H1 (cell line): ENCODE data around the gene PLXNB3. TPM values are rescaled to one million over a fixed set of nuclear protein-coding genes. Genes with fewer than 3 reads are reported as not detected.

Experiments
- CTCF ChIA-PET: fragments of 300-600 bp; sonication (Branson Sonifier 250); formaldehyde crosslinking; loops from one replicate; lab custom pipeline; 2021; ENCODE audit not compliant: partially characterized antibody; lab: Charles Lee
- POLR2A ChIA-PET: fragments of 300-600 bp; sonication (Branson Sonifier 250); formaldehyde crosslinking; loops from one replicate; lab custom pipeline; 2021; ENCODE audit warnings: inconsistent platforms; ENCODE audit not compliant: partially characterized antibody; lab: Charles Lee
- DNase-seq, 2 experiments: peaks; one replicate each; pipeline versions ENCODE4 v3.0.0 to v3.0.0-alpha.2; 2010 to 2022; ENCODE audit warnings: low spot score in 2 of 2, low read depth in 1 of 2, mixed read lengths in 1 of 2
- FAIRE-seq: peaks from 2 replicates; lab custom pipeline; 2011; peaks lifted over from hg19 to GRCh38; lab: Jason Lieb, UNC
- H2AFZ ChIP-seq: 2 replicates; pipeline ENCODE4 v1.8.1; 2012; ENCODE audit warnings: low read length, inconsistent platforms
- H2AK5ac ChIP-seq: 2 replicates; pipeline ENCODE4 v1.6.1; 2013; ENCODE audit warnings: low read depth, low read length
- H2BK120ac ChIP-seq: replicated peaks from 2 replicates; pipeline ENCODE3; 2013; ENCODE audit warnings: low read depth, low read length, inconsistent platforms
- H2BK12ac ChIP-seq: 2 replicates; pipeline ENCODE4 v1.6.1; 2013; ENCODE audit warnings: low read depth, low read length
- H2BK15ac ChIP-seq: 2 replicates; pipeline ENCODE4 v1.6.1; 2013; ENCODE audit warnings: low read length
- H2BK20ac ChIP-seq: 2 replicates; pipeline ENCODE4 v1.6.1; 2013; ENCODE audit warnings: low read length
- H2BK5ac ChIP-seq: 2 replicates; pipeline ENCODE4 v1.6.1; 2013; ENCODE audit warnings: low read depth, low read length
- H3K14ac ChIP-seq: 2 replicates; pipeline ENCODE4 v1.6.1; 2013; ENCODE audit warnings: inconsistent platforms; ENCODE audit not compliant: insufficient read length
- H3K18ac ChIP-seq: 2 replicates; pipeline ENCODE4 v1.6.1; 2013; ENCODE audit warnings: low read length; ENCODE audit errors: extremely low read depth
- H3K23ac ChIP-seq: 2 replicates; pipeline ENCODE4 v1.6.1; 2013; ENCODE audit warnings: inconsistent platforms; ENCODE audit not compliant: insufficient read length
- H3K23me2 ChIP-seq: 2 replicates; pipeline ENCODE4 v1.6.1; 2013; ENCODE audit warnings: low read depth, low read length
- H3K27ac ChIP-seq: 2 replicates; pipeline ENCODE4 v1.6.1; 2011; ENCODE audit warnings: low read depth, low read length, inconsistent platforms
- H3K27me3 ChIP-seq, 4 experiments: replicated peaks in 1 of 4; 1 replicate in 1 of 4; 2 replicates in 3 of 4; pipeline versions ENCODE4 v1.6.1 to v1.8.1; 2011 to 2013; ENCODE audit warnings: low read length in 3 of 4, mild to moderate bottlenecking in 3 of 4, inconsistent platforms in 2 of 4, mixed read lengths in 2 of 4, moderate library complexity in 1 of 4; ENCODE audit not compliant: control insufficient read depth in 3 of 4, insufficient read depth in 3 of 4; ENCODE audit errors: extremely low read depth in 1 of 4
- H3K36me3 ChIP-seq, 4 experiments: 2 replicates each; pipeline versions ENCODE4 v1.6.1 to v1.8.1; 2011 to 2013; ENCODE audit warnings: mild to moderate bottlenecking in 4 of 4, low read length in 3 of 4, moderate library complexity in 2 of 4, control low read depth in 1 of 4, inconsistent platforms in 1 of 4; ENCODE audit not compliant: insufficient read depth in 4 of 4, control insufficient read depth in 2 of 4
- H3K4ac ChIP-seq: replicated peaks from 2 replicates; pipeline ENCODE3; 2013; ENCODE audit warnings: low read length, low read depth, mixed read lengths, inconsistent platforms; ENCODE audit not compliant: insufficient read length
- H3K4me1 ChIP-seq, 4 experiments: replicated peaks in 1 of 4; 1 replicate in 1 of 4; 2 replicates in 3 of 4; pipeline versions ENCODE4 v1.6.1 to v1.8.1; 2011 to 2013; ENCODE audit warnings: low read length in 3 of 4, inconsistent platforms in 2 of 4, mixed read lengths in 1 of 4; ENCODE audit not compliant: insufficient read depth in 4 of 4, control insufficient read depth in 3 of 4
- H3K4me2 ChIP-seq, 2 experiments: 2 replicates each; pipeline versions ENCODE4 v1.6.1 to v1.8.1; 2011 to 2013; ENCODE audit warnings: low read depth in 2 of 2, low read length in 2 of 2, control low read depth in 1 of 2, inconsistent platforms in 1 of 2, mild to moderate bottlenecking in 1 of 2; ENCODE audit not compliant: insufficient read depth in 1 of 2
- H3K4me3 ChIP-seq, 4 experiments: fragments of 200-600, 300-600 bp in 1 of 4; sonication (generic), shearing (Covaris generic), sonication (Bioruptor Twin) in 1 of 4; 2 replicates each; pipeline versions ENCODE4 v1.5.1 to v1.8.1; 2011 to 2016; ENCODE audit warnings: low read length in 4 of 4, low read depth in 3 of 4, control low read depth in 2 of 4, inconsistent platforms in 2 of 4, mild to moderate bottlenecking in 2 of 4, mixed read lengths in 1 of 4, moderate library complexity in 1 of 4; ENCODE audit not compliant: insufficient read depth in 2 of 4; ENCODE audit errors: extremely low read depth in 1 of 4
- H3K56ac ChIP-seq: replicated peaks from 2 replicates; pipeline ENCODE3; 2013; ENCODE audit warnings: low read depth, mild to moderate bottlenecking, mixed read lengths, low read length, inconsistent platforms; ENCODE audit not compliant: insufficient read length
- H3K79me1 ChIP-seq: 2 replicates; pipeline ENCODE4 v1.6.1; 2013; ENCODE audit warnings: low read depth, low read length, control low read depth
- H3K79me2 ChIP-seq, 2 experiments: 2 replicates each; pipeline versions ENCODE4 v1.6.1 to v1.8.1; 2012 to 2013; ENCODE audit warnings: low read length in 2 of 2, mild to moderate bottlenecking in 2 of 2, inconsistent platforms in 1 of 2; ENCODE audit not compliant: insufficient read depth in 2 of 2, control insufficient read depth in 1 of 2
- H3K9ac ChIP-seq, 4 experiments: replicated peaks in 1 of 4; 1 replicate in 1 of 4; 2 replicates in 3 of 4; pipeline versions ENCODE4 v1.6.1 to v1.8.1; 2011 to 2013; ENCODE audit warnings: low read depth in 3 of 4, low read length in 3 of 4, control low read depth in 2 of 4, mild to moderate bottlenecking in 2 of 4, moderate library complexity in 2 of 4, inconsistent platforms in 1 of 4; ENCODE audit errors: extremely low read depth in 1 of 4
- H3K9me3 ChIP-seq, 2 experiments: 2 replicates each; pipeline versions ENCODE4 v1.6.1 to v1.8.1; 2012 to 2013; ENCODE audit warnings: mild to moderate bottlenecking in 2 of 2, moderate library complexity in 2 of 2, control low read depth in 1 of 2, inconsistent platforms in 1 of 2, low read depth in 1 of 2, low read length in 1 of 2, mixed read lengths in 1 of 2; ENCODE audit not compliant: insufficient read depth in 2 of 2
- H4K20me1 ChIP-seq, 2 experiments: replicated peaks in 1 of 2; 2 replicates each; pipeline versions ENCODE3 to v1.8.1; 2011 to 2013; ENCODE audit warnings: inconsistent platforms in 2 of 2, low read length in 2 of 2, mild to moderate bottlenecking in 1 of 2; ENCODE audit not compliant: insufficient read depth in 2 of 2, control insufficient read depth in 1 of 2
- H4K5ac ChIP-seq: 2 replicates; pipeline ENCODE4 v1.6.1; 2013; ENCODE audit warnings: low read length, low read depth, mixed read lengths, inconsistent platforms; ENCODE audit not compliant: insufficient read length
- H4K8ac ChIP-seq: 2 replicates; pipeline ENCODE4 v1.8.0; 2013; ENCODE audit warnings: mild to moderate bottlenecking, moderate library complexity, low read length, inconsistent platforms; ENCODE audit not compliant: insufficient read depth; ENCODE audit errors: extremely low read depth
- H4K91ac ChIP-seq: replicated peaks from 2 replicates; pipeline ENCODE3; 2013; ENCODE audit warnings: low read length, mixed read lengths, inconsistent platforms; ENCODE audit not compliant: insufficient read length
- KDM1A ChIP-seq: fragments of 200-600, 300-600 bp; sonication (generic); IDR thresholded peaks from 2 replicates; pipeline ENCODE4 v1.7.1; 2016; ENCODE audit warnings: mild to moderate bottlenecking, low read length, borderline replicate concordance
- RNF2 ChIP-seq: fragments of 200-900, 300-1000 bp; sonication (generic); IDR thresholded peaks from 2 replicates; pipeline ENCODE4 v1.7.1; 2016; ENCODE audit warnings: borderline replicate concordance, low read depth, mild to moderate bottlenecking, antibody characterized with exemption, low read length; ENCODE audit not compliant: poor library complexity, severe bottlenecking; ENCODE audit errors: missing control alignments
- SRF ChIP-seq: IDR thresholded peaks from 2 replicates; pipeline ENCODE4 v1.6.1; 2011; ENCODE audit warnings: mild to moderate bottlenecking, low read depth, low read length, moderate library complexity
- TAF1 ChIP-seq: IDR thresholded peaks from 2 replicates; pipeline ENCODE4 v1.6.1; 2011; ENCODE audit warnings: mild to moderate bottlenecking, low read depth, low read length
- WGBS, 2 experiments: shearing (Covaris generic) in 1 of 2; methylation state at CpG; one replicate each; pipeline versions ENCODE4 v1.1.6 to v1.1.7; 2013 to 2015; ENCODE audit warnings: low lambda C conversion rate in 2 of 2, mixed read lengths in 2 of 2, inconsistent platforms in 1 of 2, low coverage in 1 of 2, missing lambda C conversion rate in 1 of 2; ENCODE audit not compliant: insufficient replicate concordance in 2 of 2, insufficient coverage in 1 of 2, insufficient read length in 1 of 2; ENCODE audit errors: extremely low coverage in 1 of 2, missing lambda C conversion rate in 1 of 2; 5-methylcytosine and 5-hydroxymethylcytosine counted together
- polyA plus RNA-seq, 7 experiments: library from polyadenylated mRNA; depleted of rRNA in 3 of 7; stranded (reverse) in 5 of 7; unstranded in 2 of 7; fragments of >200 nt in 5 of 7; fragments of 200-250 nt in 2 of 7; gene quantifications; 1 replicate in 5 of 7; 2 replicates in 1 of 7; 4 replicates in 1 of 7; pipeline versions ENCODE4 v1.2.1 to v1.2.3, GENCODE V29; 2011 to 2013; ENCODE audit warnings: missing spikeins in 2 of 7, mixed read lengths in 2 of 7
- total RNA-seq: library from RNA; stranded (reverse); fragmentation: NEBNext Ultra II Directional; extraction: Animal tissue kit (Norgen Biotek cat#: 25700); gene quantifications from 2 replicates; pipeline ENCODE4 v1.2.1, GENCODE V29; 2021
- TF ChIP-seq, protein P1 (sequence below): IDR thresholded peaks from 2 replicates; pipeline ENCODE4 v1.6.1; 2012; ENCODE audit warnings: low read length, inconsistent platforms

PLXNB3 gene
- total and polyA plus RNA-seq, 2 of the 8 experiments (the other 6 are each of a cell fraction or from before 2014, with no cell fraction given) = 1.2 to 2.7 TPM

DNA sequence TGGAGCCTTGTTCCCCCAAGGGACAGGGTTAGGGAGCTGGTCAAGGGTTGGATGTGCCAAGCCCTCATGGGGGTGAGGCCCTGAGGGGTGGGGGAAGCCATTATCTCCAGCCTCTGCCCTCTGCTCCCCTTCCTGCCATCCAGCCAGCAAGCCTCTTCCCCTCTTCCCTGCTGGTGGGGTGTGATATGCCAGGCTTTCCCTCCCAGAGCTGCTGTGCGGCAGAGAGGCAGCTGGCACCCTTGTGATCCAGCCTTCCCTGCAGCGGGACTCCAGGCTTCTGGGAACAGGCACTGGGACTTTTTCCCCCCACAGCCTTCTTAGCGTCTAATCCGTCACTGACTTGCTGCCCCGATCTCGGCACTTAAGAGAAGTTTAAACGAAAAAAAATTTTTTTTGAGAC lies 36.7 kb downstream of the PLXNB3 start:
- CTCF ChIA-PET = interaction anchor here (1.7 kb wide), 1 partner anchor 28 kb away, joined by 6 read pairs; no protein-coding TSS in a partner anchor
- POLR2A ChIA-PET = interaction anchor here (0.7 to 2.9 kb wide), 9 partner anchors 8 to 145 kb away, joined by 3 to 11 read pairs (median 4); partner anchors contain the start of gene L1CAM
- no peak overlapping the region for H4K8ac ChIP-seq

More for the DNA sequence above, 36.7 kb downstream of the PLXNB3 start:
- Histone ChIP-seq H3K18ac (no peak overlapping the region), H2BK120ac (no peak overlapping the region), H2AK5ac (no peak overlapping the region), H3K4ac (no peak overlapping the region), H3K14ac (no peak overlapping the region), H3K27me3 (no peaks in the 10 kb centered on the region), H2BK20ac (no peak overlapping the region), H3K36me3 (peaks cover 0 to 38% (median 6%) of the 10 kb centered on the region in 4 experiments; a peak in 3 of 8 replicates), H4K5ac (no peak overlapping the region), H3K4me1 (peaks cover 0 to 8% (median 2%) of the 10 kb centered on the region in 4 experiments; a peak in 2 of 7 replicates), H3K79me1 (no peaks in the 10 kb centered on the region; the same call in none of the 2 replicates), H3K9me3 (no peaks in the 10 kb centered on the region), H4K91ac (no peak overlapping the region), H2BK5ac (no peak overlapping the region), H3K23ac (no peak overlapping the region), H3K4me3 (no peak overlapping the region), H3K9ac (no peak overlapping the region), H3K79me2 (peaks cover 0 to 4% of the 10 kb centered on the region in 2 experiments; a peak in 1 of 4 replicates), H3K27ac (no peak overlapping the region), H3K23me2 (no peaks in the 10 kb centered on the region), H2BK15ac (no peak overlapping the region), H3K4me2 (no peak overlapping the region), H4K20me1 (peaks cover 2 to 10% of the 10 kb centered on the region in 2 experiments), H2BK12ac (no peak overlapping the region), H3K56ac (no peak overlapping the region), H2AFZ (no peak overlapping the region)
- FAIRE-seq = no peak
- WGBS, 2 experiments = 75% methylated on average over 5 of the region's 7 CpGs; no CpG with 5 or more reads in 1 of the 2 experiments
- no peak for DNase-seq
- TF ChIP-seq SRF (no peak), RNF2 (no peak), TAF1 (no peak), KDM1A (no peak)
- TF ChIP-seq, protein P1, sequence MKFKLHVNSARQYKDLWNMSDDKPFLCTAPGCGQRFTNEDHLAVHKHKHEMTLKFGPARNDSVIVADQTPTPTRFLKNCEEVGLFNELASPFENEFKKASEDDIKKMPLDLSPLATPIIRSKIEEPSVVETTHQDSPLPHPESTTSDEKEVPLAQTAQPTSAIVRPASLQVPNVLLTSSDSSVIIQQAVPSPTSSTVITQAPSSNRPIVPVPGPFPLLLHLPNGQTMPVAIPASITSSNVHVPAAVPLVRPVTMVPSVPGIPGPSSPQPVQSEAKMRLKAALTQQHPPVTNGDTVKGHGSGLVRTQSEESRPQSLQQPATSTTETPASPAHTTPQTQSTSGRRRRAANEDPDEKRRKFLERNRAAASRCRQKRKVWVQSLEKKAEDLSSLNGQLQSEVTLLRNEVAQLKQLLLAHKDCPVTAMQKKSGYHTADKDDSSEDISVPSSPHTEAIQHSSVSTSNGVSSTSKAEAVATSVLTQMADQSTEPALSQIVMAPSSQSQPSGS = no peak
